Stomach (tissue), 19 donors: ENCODE data around the gene POC1A. TPM values are rescaled to one million over a fixed set of nuclear protein-coding genes. Genes with fewer than 3 reads are reported as not detected.

ENCODE experiments used
- DNase-seq, 2 donors: peaks; one replicate each; pipeline versions ENCODE4 v3.0.0 to v3.0.0-alpha.2; 2013 to 2019
- H3K27ac ChIP-seq, 5 donors: fragments of 200-600 bp in 4 of 5; sonication (generic) in 4 of 5; one replicate each; pipeline ENCODE4 v1.5.1; 2013 to 2019; ENCODE audit warnings: mild to moderate bottlenecking in 1 of 5, moderate library complexity in 1 of 5
- H3K27me3 ChIP-seq, 3 donors: fragments of 200-600 bp; sonication (generic); one replicate each; pipeline ENCODE4 v1.5.1; 2017 to 2019; ENCODE audit warnings: mixed run types in 1 of 3
- H3K36me3 ChIP-seq, 4 donors: fragments of 200-600 bp; sonication (generic); 1 replicate in 3 of 4; 2 replicates in 1 of 4; pipeline ENCODE4 v1.5.1; 2016 to 2019
- H3K4me1 ChIP-seq, 4 donors: fragments of 200-600 bp; sonication (generic); one replicate each; pipeline ENCODE4 v1.5.1; 2016 to 2019
- H3K4me3 ChIP-seq, 4 donors: fragments of 200-600 bp; sonication (generic) in 3 of 4; one replicate each; pipeline ENCODE4 v1.5.1; 2016 to 2019; ENCODE audit warnings: mild to moderate bottlenecking in 1 of 4
- H3K9me3 ChIP-seq, 4 donors: fragments of 200-600 bp; sonication (generic); one replicate each; pipeline ENCODE4 v1.5.1; 2016 to 2019
- EP300 ChIP-seq: sonication (generic); formaldehyde crosslinking; IDR thresholded peaks from one replicate; pipeline ENCODE4 v1.6.1; 2017; ENCODE audit warnings: antibody characterized with exemption
- POLR2A ChIP-seq, 4 donors: fragments of 450-650 bp; IDR thresholded peaks; one replicate each; pipeline ENCODE4 v1.6.1; 2016; ENCODE audit warnings: antibody characterized with exemption in 4 of 4, control low read depth in 2 of 4, mild to moderate bottlenecking in 1 of 4, moderate library complexity in 1 of 4
- POLR2AphosphoS5 ChIP-seq, 3 donors: sonication (generic); formaldehyde crosslinking; IDR thresholded peaks; one replicate each; pipeline ENCODE4 v1.6.1; 2016; ENCODE audit warnings: antibody characterized with exemption in 3 of 3
- WGBS, 5 donors: extraction: QIAGEN DNeasy Blood & Tissue Kit in 3 of 5; methylation state at CpG; one replicate each; pipeline versions ENCODE4 v1.1.5 to v1.1.7; 2013 to 2018; 5-methylcytosine and 5-hydroxymethylcytosine counted together
- intact Hi-C: fragments of 100-400 bp; cut with DNase I; formaldehyde crosslinking; loops from one replicate; pipeline ENCODE4 v1.15.1; 2023; ENCODE audit warnings: low total_unique reads
- long read RNA-seq, 10 donors: transcript quantifications; one replicate each; lab custom pipeline, GENCODE V29; 2026
- polyA plus RNA-seq, 3 donors: library from polyadenylated mRNA; stranded (reverse); fragments of 200-250 nt; gene quantifications; one replicate each; pipeline ENCODE4 v1.2.3, GENCODE V29; 2013
- total RNA-seq, 5 donors: library from RNA; depleted of rRNA; stranded (reverse); fragments of >200 nt; gene quantifications; one replicate each; pipeline versions ENCODE4 v1.1.0 to v1.2.3, GENCODE V29; 2014 to 2016
- TF ChIP-seq, protein P1 (sequence below), 7 experiments: fragments of 450-650 bp in 4 of 7; fragments of 200-600 bp in 3 of 7; sonication (generic) in 3 of 7; IDR thresholded peaks; one replicate each; pipeline ENCODE4 v1.5.1; 2016 to 2019; ENCODE audit warnings: antibody characterized with exemption in 7 of 7, control low read depth in 2 of 7, mild to moderate bottlenecking in 1 of 7
- donor health status: healthy with polysubstance abuse.
- donor health status: Bipolar disorder and iron deficiency.
- donor health status: healthy.

Gene POC1A
- total RNA-seq (10 to 100 TPM in 1 of 5 donors, 1 to 10 TPM in 3, not detected in 1; 1.8 to 23.2 (median 3.5) TPM), polyA plus RNA-seq (1 to 10 TPM; 3.0 to 4.4 (median 3.5) TPM)
- long read RNA-seq, donor 1, partial matches to known transcripts = 0 of 1 reads
- long read RNA-seq, donor 1, other reads (novel, unspliced or antisense) = 0 of 1 reads
- long read RNA-seq, donor 2, partial matches to known transcripts = 0 of 1 reads
- long read RNA-seq, donor 2, other reads (novel, unspliced or antisense) = 0 of 1 reads
- long read RNA-seq, donor 3, partial matches to known transcripts = 0 of 2 reads
- long read RNA-seq, donor 3, other reads (novel, unspliced or antisense) = 0 of 2 reads
- long read RNA-seq, donor 4 = 0 reads
- long read RNA-seq, donor 5, partial matches to known transcripts = 0 of 1 reads
- long read RNA-seq, donor 5, other reads (novel, unspliced or antisense) = 0 of 1 reads
- long read RNA-seq, donor 6 = 0 reads
- long read RNA-seq, donor 7, partial matches to known transcripts = 0 of 3 reads
- long read RNA-seq, donor 7, other reads (novel, unspliced or antisense) = 0 of 3 reads
- long read RNA-seq, donor 8 = 0 reads
- long read RNA-seq, donor 9, partial matches to known transcripts = 0 of 3 reads
- long read RNA-seq, donor 9, other reads (novel, unspliced or antisense) = 0 of 3 reads
- long read RNA-seq, donor 10, partial matches to known transcripts = 0 of 4 reads
- long read RNA-seq, donor 10, other reads (novel, unspliced or antisense) = 0 of 4 reads

DNA sequence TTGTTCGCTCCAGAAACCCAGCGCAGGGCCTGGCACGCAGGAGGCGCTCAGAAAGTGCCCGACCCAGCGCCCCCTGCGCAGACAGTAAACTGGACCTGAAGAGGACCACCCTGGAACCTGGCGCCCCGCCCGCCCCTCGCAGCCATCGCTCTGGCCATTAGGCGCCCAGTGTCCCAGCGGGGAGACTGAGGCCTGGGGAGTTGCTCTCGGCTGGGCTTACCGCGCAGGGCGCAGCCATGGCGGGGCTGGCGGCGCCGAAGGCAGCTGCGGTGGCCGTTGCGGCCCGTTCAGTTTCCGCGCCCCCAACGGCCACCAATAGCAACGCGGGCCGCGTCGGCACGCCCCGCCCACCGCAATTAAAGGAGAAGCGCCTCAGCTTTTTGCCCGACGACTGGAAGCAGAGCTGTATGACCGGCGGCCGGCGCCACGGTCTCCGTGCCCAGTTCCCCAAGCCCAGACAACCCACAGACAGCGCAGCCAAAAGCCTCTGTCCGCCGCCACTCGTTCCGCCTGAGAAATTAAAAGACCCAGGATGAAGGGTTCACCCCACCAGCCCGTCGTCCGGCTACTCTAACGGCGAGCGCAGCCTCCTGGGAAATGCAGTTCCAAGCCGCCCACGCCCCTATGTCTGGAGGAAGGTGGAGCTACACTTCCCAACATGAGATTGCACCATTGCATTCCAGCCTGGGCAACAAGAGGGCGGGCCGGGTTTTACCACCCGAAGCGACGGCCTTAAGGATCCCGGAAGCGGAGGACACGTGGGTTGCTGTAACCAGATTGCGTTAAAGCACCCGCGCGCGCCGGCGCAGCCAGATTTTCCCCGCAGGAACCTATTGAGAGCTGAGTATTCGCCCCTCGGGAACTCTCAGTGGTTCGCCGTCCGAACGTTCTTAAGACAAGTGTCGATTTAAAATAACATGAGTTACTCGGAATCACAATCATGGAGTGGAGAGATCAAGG lies at the start of gene POC1A:
Gene POC1A (minus strand): TSS at position 289 of the 960 bp plus-strand sequence. CDS start 51 bp downstream, at position 238.
- DNase-seq = peak; percentile 97 to 98
- Histone ChIP-seq H3K27me3 (no peaks in the 10 kb centered on the region), H3K36me3 (peaks cover 0 to 8% (median 0%) of the 10 kb centered on the region in 4 donors), H3K27ac (peak within 1 kb of the TSS; percentile 89 to 95 (median 90)), H3K4me1 (peaks cover 12 to 21% (median 17%) of the 10 kb centered on the region in 4 donors), H3K4me3 (peak within 1 kb of the TSS; percentile 59 to 75 (median 70)), H3K9me3 (no peaks in the 10 kb centered on the region)
- TF ChIP-seq POLR2A (IDR thresholded peaks at IDR 0.05) = no peak
- TF ChIP-seq POLR2AphosphoS5 (IDR thresholded peaks at IDR 0.05) = peak; percentile 86 to 97 (median 88)
- TF ChIP-seq EP300 = peak; percentile 40
- TF ChIP-seq, protein P1, sequence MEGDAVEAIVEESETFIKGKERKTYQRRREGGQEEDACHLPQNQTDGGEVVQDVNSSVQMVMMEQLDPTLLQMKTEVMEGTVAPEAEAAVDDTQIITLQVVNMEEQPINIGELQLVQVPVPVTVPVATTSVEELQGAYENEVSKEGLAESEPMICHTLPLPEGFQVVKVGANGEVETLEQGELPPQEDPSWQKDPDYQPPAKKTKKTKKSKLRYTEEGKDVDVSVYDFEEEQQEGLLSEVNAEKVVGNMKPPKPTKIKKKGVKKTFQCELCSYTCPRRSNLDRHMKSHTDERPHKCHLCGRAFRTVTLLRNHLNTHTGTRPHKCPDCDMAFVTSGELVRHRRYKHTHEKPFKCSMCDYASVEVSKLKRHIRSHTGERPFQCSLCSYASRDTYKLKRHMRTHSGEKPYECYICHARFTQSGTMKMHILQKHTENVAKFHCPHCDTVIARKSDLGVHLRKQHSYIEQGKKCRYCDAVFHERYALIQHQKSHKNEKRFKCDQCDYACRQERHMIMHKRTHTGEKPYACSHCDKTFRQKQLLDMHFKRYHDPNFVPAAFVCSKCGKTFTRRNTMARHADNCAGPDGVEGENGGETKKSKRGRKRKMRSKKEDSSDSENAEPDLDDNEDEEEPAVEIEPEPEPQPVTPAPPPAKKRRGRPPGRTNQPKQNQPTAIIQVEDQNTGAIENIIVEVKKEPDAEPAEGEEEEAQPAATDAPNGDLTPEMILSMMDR (IDR thresholded peaks at IDR 0.05) = peak in 3 of 7 experiments; percentile 10 to 20 (median 18)
- intact Hi-C loops = no loop called here
- 0 to 1% (median 1%) methylated on average over 49 to 83 of the region's 83 CpGs for WGBS, 5 donors

- WGBS, 5 donors = 86 to 92% (median 88%) methylated on average over 1 of the region's 1 CpG
- intact Hi-C loops = no loop called here
Measured at GRCh38 chr3:52203701-52204100, 49.5 kb upstream of the POC1A start.

DNA sequence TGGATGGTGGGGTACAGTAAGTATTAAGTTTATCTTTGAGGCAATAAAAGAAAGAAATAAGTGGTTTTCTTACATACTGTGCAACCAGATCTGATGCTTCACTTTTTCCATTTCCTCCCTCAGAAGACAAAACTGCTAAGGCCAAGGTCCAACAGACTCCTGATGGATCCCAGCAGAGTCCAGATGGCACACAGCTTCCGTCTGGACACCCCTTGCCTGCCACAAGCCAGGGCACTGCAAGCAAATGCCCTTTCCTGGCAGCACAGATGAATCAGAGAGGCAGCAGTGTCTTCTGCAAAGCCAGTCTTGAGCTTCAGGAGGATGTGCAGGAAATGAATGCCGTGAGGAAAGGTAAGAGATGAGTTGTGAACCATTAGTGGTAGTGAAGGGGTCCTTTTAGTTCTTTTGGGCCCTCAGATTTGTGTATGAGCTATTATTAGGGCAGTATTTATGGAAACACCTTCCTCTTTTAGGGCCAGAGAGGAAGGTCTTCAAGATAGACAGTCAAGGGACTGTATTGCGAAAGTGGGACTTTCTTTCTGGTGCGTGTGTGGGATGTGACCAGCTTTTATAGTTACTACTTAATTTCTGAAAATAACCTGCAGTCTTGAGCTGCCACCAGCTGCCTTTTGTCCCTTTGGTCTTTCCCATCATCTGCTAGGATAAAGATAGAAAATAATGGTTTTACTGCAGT lies 48.3 kb upstream of the POC1A start:
- no peak for DNase-seq
- H3K4me3 ChIP-seq = no peak overlapping the region
- H3K9me3 ChIP-seq = no peaks in the 10 kb centered on the region
- peak overlapping the region in 2 of 5 donors; percentile 27 to 40 for H3K27ac ChIP-seq
- intact Hi-C loops = no loop called here
- H3K36me3 ChIP-seq = peaks cover 48 to 79% (median 73%) of the 10 kb centered on the region in 4 donors
- peaks cover 28 to 74% (median 44%) of the 10 kb centered on the region in 4 donors for H3K4me1 ChIP-seq
- H3K27me3 ChIP-seq = no peaks in the 10 kb centered on the region
- WGBS, 5 donors = 77 to 91% (median 87%) methylated on average over 4 of the region's 4 CpGs
- no peak for TF ChIP-seq POLR2A (IDR thresholded peaks at IDR 0.05)

More at GRCh38 chr3:52203701-52204100, 49.5 kb upstream of the POC1A start:
- peak overlapping the region in 1 of 4 donors; percentile 13 for H3K4me3 ChIP-seq
- no peak for DNase-seq
- peaks cover 59 to 90% (median 85%) of the 10 kb centered on the region in 4 donors for H3K36me3 ChIP-seq
- H3K9me3 ChIP-seq = no peaks in the 10 kb centered on the region
- no peaks in the 10 kb centered on the region for H3K27me3 ChIP-seq
- peaks cover 23 to 66% (median 36%) of the 10 kb centered on the region in 4 donors for H3K4me1 ChIP-seq
- TF ChIP-seq EP300 (no peak), POLR2A (IDR thresholded peaks at IDR 0.05) (no peak), POLR2AphosphoS5 (IDR thresholded peaks at IDR 0.05) (no peak)
- TF ChIP-seq, protein P1 (IDR thresholded peaks at IDR 0.05) = no peak
- peak overlapping the region in 1 of 5 donors; percentile 1 for H3K27ac ChIP-seq

- TF ChIP-seq POLR2A (IDR thresholded peaks at IDR 0.05) (no peak), EP300 (no peak), POLR2AphosphoS5 (IDR thresholded peaks at IDR 0.05) (no peak)
- TF ChIP-seq, protein P1 (IDR thresholded peaks at IDR 0.05) = no peak
- no peaks in the 10 kb centered on the region for H3K9me3 ChIP-seq
- peak overlapping the region in 2 of 5 donors; percentile 38 to 49 for H3K27ac ChIP-seq
- intact Hi-C loops = no loop called here
- H3K4me3 ChIP-seq = no peak overlapping the region
- peaks cover 42 to 88% (median 58%) of the 10 kb centered on the region in 4 donors for H3K4me1 ChIP-seq
- 83 to 95% (median 89%) methylated on average over 5 of the region's 5 CpGs for WGBS, 5 donors
- H3K36me3 ChIP-seq = peaks cover 36 to 65% (median 59%) of the 10 kb centered on the region in 4 donors
- no peaks in the 10 kb centered on the region for H3K27me3 ChIP-seq
- DNase-seq = no peak
Measured at GRCh38 chr3:52200981-52201679, 46.9 kb upstream of the POC1A start.
